ENCODE results near the gene ACP2. TPM values are rescaled to one million over a fixed set of nuclear protein-coding genes. Genes with fewer than 3 reads are reported as not detected.
A peak's percentile ranks its signal among the peaks of the same experiment; 100 is the strongest.

The ACP2 gene
- total RNA-seq, 1 donor from 2014 or later = 24.3 TPM

DNA sequence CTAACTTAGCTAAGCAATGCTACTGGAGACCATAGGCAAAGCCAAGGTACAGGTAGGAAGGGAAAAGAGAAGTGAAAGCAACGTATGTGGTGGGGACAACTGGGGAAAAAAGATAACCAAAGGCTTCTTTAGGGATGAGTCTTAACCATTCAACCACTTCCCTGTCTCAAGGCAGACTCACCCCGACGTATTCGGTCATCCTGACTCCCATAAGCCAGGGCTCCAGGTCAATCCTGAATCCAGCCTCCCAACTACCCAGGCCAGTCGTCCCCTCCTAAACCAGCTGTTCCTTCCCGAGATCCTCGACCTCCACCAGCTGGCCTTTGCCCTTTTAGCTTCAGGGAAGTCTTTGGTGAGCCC lies 330 bp downstream of the ACP2 start:
- peak overlapping the region; percentile 100 for H3K4me3 Mint-ChIP-seq

DNA sequence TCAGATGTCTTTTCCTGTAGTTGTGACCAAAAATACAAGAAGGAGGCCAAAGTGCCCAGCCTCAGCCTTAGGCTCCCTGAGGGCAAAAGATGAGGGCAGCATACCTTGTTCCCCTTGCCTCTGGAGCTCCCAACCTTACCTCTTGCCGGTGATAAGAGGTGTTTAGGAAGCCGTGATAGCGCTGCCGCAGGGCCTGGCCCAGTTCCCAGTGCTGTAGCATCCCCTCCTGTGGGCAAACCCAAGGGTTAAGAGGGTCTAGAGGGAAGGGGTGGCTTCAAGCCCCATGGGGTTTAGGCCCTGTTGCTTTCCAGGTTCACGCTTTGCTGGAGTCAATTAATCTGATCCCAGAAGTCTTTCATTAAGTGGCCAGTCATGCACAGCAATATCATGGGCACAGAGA lies 1.1 kb downstream of the ACP2 start:
- H3K36me3 ChIP-seq = no peaks in the 10 kb centered on the region
- no peak overlapping the region for H3K27ac ChIP-seq

More for the DNA sequence above, 330 bp downstream of the ACP2 start:
- peak overlapping the region; percentile 84 for H3K4me3 ChIP-seq
- H3K27me3 ChIP-seq = no peaks in the 10 kb centered on the region
- H3F3A ChIP-seq (ENCODE audit: low read depth) = no peaks in the 10 kb centered on the region
- H3K9ac ChIP-seq = peak overlapping the region; percentile 77
- Mint-ChIP-seq H3K27ac (peak overlapping the region; percentile 100), H3K4me1 (peaks cover 16% of the 10 kb centered on the region), H3K36me3 (peaks cover 9% of the 10 kb centered on the region), H3K27me3 (ENCODE audit: insufficient read depth, low read depth) (peaks cover 6% of the 10 kb centered on the region), H3K9me3 (no peaks in the 10 kb centered on the region)
- H3K79me2 ChIP-seq (ENCODE audit: low read depth) = peaks cover 19% of the 10 kb centered on the region
- TF ChIP-seq EZH2phosphoT487 (IDR thresholded peaks at IDR 0.05) = no peak
- no peak for DNase-seq (ENCODE audit: low spot score)
- H3K36me3 ChIP-seq = no peaks in the 10 kb centered on the region
- peak overlapping the region; percentile 86 for H3K4me2 ChIP-seq
- H3K9me3 ChIP-seq (ENCODE audit: low read depth) = no peaks in the 10 kb centered on the region
- H4K20me1 ChIP-seq (ENCODE audit: low read depth) = no peaks in the 10 kb centered on the region
- peaks cover 3% of the 10 kb centered on the region for H3K4me1 ChIP-seq
- peak overlapping the region; percentile 90 for H2AFZ ChIP-seq (replicated peaks)
- H3K27ac ChIP-seq = no peak overlapping the region

DNA sequence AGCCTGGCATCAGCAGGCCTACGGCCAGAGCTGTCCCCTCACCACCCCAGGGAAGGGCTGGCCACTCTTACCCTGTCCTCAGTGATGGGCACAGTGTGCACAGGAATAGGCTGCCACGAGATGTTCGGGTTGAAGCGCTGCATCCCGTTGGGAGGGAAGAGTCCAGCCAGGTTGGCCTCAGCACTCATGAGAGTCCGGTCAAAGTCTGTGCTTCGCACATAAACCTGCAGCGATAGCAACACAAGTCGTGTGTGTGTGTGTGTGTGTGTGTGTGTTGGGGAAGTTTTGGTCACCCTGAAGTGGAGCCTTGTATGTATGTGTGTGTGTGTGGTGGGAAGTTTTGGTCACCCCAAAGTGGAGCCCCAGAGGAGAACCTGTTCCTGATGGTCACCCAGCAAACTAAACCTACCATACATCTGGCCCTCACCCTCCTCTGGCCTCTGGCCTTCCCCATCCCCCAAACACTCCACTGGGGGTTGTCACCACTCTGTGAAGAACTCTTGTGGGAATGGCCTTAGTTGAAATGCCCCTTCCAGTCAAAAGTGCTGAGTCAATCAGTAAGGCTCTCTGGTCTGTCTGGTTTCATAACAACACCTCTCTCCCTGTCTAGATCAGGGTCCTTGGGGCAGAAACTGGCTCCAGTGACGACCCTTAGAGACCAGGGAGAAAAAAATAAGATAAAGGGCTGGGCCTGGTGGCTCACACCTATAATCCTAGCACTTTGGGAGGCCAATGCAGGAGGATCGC lies 2.8 kb downstream of the ACP2 start:
- H3K9me3 ChIP-seq (ENCODE audit: low read depth) = no peaks in the 10 kb centered on the region
- H3K36me3 Mint-ChIP-seq = peaks cover 21% of the 10 kb centered on the region
- H2AFZ ChIP-seq (replicated peaks) = no peak overlapping the region
- DNase-seq (ENCODE audit: low spot score) = no peak
- H3F3A ChIP-seq (ENCODE audit: low read depth) = no peaks in the 10 kb centered on the region
- peak overlapping the region; percentile 46 for H3K4me3 Mint-ChIP-seq
- H3K4me1 ChIP-seq = peaks cover 3% of the 10 kb centered on the region
- peaks cover 19% of the 10 kb centered on the region for H3K79me2 ChIP-seq (ENCODE audit: low read depth)
- H3K4me2 ChIP-seq = no peak overlapping the region
- no peak overlapping the region for H3K9ac ChIP-seq
- H4K20me1 ChIP-seq (ENCODE audit: low read depth) = no peaks in the 10 kb centered on the region
- H3K4me3 ChIP-seq = no peak overlapping the region
- no peaks in the 10 kb centered on the region for H3K27me3 ChIP-seq
- H3K9me3 Mint-ChIP-seq = no peaks in the 10 kb centered on the region
- no peak overlapping the region for H3K27ac ChIP-seq
- TF ChIP-seq EZH2 (IDR thresholded peaks at IDR 0.05) (no peak), EZH2phosphoT487 (IDR thresholded peaks at IDR 0.05) (no peak)
- TF ChIP-seq, protein P1, sequence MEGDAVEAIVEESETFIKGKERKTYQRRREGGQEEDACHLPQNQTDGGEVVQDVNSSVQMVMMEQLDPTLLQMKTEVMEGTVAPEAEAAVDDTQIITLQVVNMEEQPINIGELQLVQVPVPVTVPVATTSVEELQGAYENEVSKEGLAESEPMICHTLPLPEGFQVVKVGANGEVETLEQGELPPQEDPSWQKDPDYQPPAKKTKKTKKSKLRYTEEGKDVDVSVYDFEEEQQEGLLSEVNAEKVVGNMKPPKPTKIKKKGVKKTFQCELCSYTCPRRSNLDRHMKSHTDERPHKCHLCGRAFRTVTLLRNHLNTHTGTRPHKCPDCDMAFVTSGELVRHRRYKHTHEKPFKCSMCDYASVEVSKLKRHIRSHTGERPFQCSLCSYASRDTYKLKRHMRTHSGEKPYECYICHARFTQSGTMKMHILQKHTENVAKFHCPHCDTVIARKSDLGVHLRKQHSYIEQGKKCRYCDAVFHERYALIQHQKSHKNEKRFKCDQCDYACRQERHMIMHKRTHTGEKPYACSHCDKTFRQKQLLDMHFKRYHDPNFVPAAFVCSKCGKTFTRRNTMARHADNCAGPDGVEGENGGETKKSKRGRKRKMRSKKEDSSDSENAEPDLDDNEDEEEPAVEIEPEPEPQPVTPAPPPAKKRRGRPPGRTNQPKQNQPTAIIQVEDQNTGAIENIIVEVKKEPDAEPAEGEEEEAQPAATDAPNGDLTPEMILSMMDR (IDR thresholded peaks at IDR 0.05) = no peak
- H3K27me3 Mint-ChIP-seq (ENCODE audit: insufficient read depth, low read depth) = peaks cover 4% of the 10 kb centered on the region
- H3K4me1 Mint-ChIP-seq = peaks cover 16% of the 10 kb centered on the region
- H3K27ac Mint-ChIP-seq = no peak overlapping the region
- no peaks in the 10 kb centered on the region for H3K36me3 ChIP-seq

More for the DNA sequence above, 1.1 kb downstream of the ACP2 start:
- Histone ChIP-seq H3K27me3 (no peaks in the 10 kb centered on the region), H3K79me2 (ENCODE audit: low read depth) (peaks cover 19% of the 10 kb centered on the region), H2AFZ (replicated peaks) (no peak overlapping the region), H3K9ac (no peak overlapping the region), H3F3A (ENCODE audit: low read depth) (no peaks in the 10 kb centered on the region), H3K4me2 (peak overlapping the region; percentile 86), H3K4me3 (peak overlapping the region; percentile 84), H3K4me1 (peaks cover 3% of the 10 kb centered on the region), H4K20me1 (ENCODE audit: low read depth) (no peaks in the 10 kb centered on the region), H3K9me3 (ENCODE audit: low read depth) (no peaks in the 10 kb centered on the region)
- Mint-ChIP-seq H3K36me3 (peaks cover 8% of the 10 kb centered on the region), H3K4me1 (peaks cover 16% of the 10 kb centered on the region), H3K9me3 (no peaks in the 10 kb centered on the region), H3K27me3 (ENCODE audit: insufficient read depth, low read depth) (peaks cover 4% of the 10 kb centered on the region), H3K27ac (no peak overlapping the region), H3K4me3 (peak overlapping the region; percentile 100)
- DNase-seq (ENCODE audit: low spot score) = no peak
- TF ChIP-seq EZH2phosphoT487 (IDR thresholded peaks at IDR 0.05) (no peak), EZH2 (IDR thresholded peaks at IDR 0.05) (no peak)
- TF ChIP-seq, protein P1 (IDR thresholded peaks at IDR 0.05) = no peak
